ENCODE data around the gene CDH12.

DNA sequence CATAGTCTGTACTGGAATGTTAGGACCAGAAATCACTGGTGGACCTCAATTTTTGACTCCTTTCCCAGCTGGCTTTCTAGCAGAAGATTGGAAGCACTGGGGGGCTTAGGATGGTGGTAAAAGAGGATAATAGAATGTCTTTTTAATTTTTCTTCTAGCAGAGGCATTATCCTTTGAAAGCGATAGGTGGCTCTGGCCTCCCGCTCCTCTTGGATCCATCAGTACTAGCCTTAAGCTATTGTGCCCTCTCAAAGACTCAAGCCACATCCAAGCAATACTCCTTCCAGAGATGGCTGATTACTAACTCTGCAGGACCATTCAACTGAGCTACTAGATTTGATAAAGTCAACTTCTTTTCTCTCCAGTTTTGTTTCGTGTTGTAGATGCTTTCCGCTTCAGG, 610.6 kb downstream of the CDH12 start:
- TF ChIP-seq, protein P1, sequence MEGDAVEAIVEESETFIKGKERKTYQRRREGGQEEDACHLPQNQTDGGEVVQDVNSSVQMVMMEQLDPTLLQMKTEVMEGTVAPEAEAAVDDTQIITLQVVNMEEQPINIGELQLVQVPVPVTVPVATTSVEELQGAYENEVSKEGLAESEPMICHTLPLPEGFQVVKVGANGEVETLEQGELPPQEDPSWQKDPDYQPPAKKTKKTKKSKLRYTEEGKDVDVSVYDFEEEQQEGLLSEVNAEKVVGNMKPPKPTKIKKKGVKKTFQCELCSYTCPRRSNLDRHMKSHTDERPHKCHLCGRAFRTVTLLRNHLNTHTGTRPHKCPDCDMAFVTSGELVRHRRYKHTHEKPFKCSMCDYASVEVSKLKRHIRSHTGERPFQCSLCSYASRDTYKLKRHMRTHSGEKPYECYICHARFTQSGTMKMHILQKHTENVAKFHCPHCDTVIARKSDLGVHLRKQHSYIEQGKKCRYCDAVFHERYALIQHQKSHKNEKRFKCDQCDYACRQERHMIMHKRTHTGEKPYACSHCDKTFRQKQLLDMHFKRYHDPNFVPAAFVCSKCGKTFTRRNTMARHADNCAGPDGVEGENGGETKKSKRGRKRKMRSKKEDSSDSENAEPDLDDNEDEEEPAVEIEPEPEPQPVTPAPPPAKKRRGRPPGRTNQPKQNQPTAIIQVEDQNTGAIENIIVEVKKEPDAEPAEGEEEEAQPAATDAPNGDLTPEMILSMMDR (IDR thresholded peaks at IDR 0.05), result no peak
- TF ChIP-seq EP300 (IDR thresholded peaks at IDR 0.05) (no peak), POLR2AphosphoS5 (IDR thresholded peaks at IDR 0.05) (no peak), POLR2A (IDR thresholded peaks at IDR 0.05; ENCODE audit: low read depth) (no peak)
